Panc1 (cell line): ENCODE results near the gene BZW1. TPM values are rescaled to one million over a fixed set of nuclear protein-coding genes. Genes with fewer than 3 reads are reported as not detected.

ENCODE experiments used
- ATAC-seq: fragments of 200-7000 bp; cut with Tn5 transposase; 2 replicates; pipeline ENCODE4 v1.9.1; 2020; ENCODE audit warnings: mild to moderate bottlenecking, moderate library complexity
- BruUV-seq: library from RNA; stranded (reverse); fragments of 400-500 nt; replicated peaks from 2 replicates; lab custom pipeline; 2021; lab: Mats Ljungman, UMichigan
- CTCF ChIA-PET: fragments of 300-600 bp; sonication (Branson Sonifier 250); formaldehyde crosslinking; loops from one replicate; lab custom pipeline; 2022; ENCODE audit warnings: antibody characterized with exemption; lab: Charles Lee
- POLR2A ChIA-PET: fragments of 300-600 bp; sonication (Branson Sonifier 250); formaldehyde crosslinking; loops from one replicate; lab custom pipeline; 2022; ENCODE audit warnings: antibody characterized with exemption; lab: Charles Lee
- DNase-seq: peaks from one replicate; pipeline ENCODE4 v3.0.0-alpha.2; 2010; ENCODE audit warnings: low read depth, low spot score
- H3K27ac ChIP-seq: 2 replicates; pipeline ENCODE4 v1.5.1; 2011; ENCODE audit warnings: mild to moderate bottlenecking, low read length, inconsistent platforms
- H3K27me3 ChIP-seq: fragments of 200-500 bp; sonication (Bioruptor generic); 2 replicates; pipeline ENCODE4 v1.6.0; 2014; ENCODE audit warnings: low read length, inconsistent platforms; ENCODE audit not compliant: control insufficient read depth, insufficient read depth
- H3K36me3 ChIP-seq: fragments of 200-500 bp; sonication (Bioruptor generic); 2 replicates; pipeline ENCODE4 v1.5.1; 2014; ENCODE audit warnings: inconsistent platforms, mild to moderate bottlenecking, low read length, moderate library complexity; ENCODE audit not compliant: control insufficient read depth, insufficient read depth
- H3K4me1 ChIP-seq: 2 replicates; pipeline ENCODE4 v1.5.1; 2011; ENCODE audit warnings: inconsistent platforms, mild to moderate bottlenecking, low read length, moderate library complexity; ENCODE audit not compliant: control insufficient read depth, insufficient read depth
- H3K4me3 ChIP-seq, 2 experiments: 2 replicates each; pipeline ENCODE4 v1.5.1; 2011 to 2012; ENCODE audit warnings: low read depth in 2 of 2, low read length in 2 of 2, mild to moderate bottlenecking in 2 of 2, inconsistent platforms in 1 of 2, moderate library complexity in 1 of 2
- H3K9me3 ChIP-seq: fragments of 200-500 bp; sonication (Bioruptor generic); 2 replicates; pipeline ENCODE4 v1.5.1; 2014; ENCODE audit warnings: low read depth, mild to moderate bottlenecking, inconsistent platforms, low read length, moderate library complexity; ENCODE audit not compliant: control insufficient read depth, insufficient read depth
- POLR2AphosphoS5 ChIP-seq: IDR thresholded peaks from 2 replicates; pipeline ENCODE4 v1.6.1; 2012; ENCODE audit warnings: mild to moderate bottlenecking, low read depth, low read length, moderate library complexity
- REST ChIP-seq, 2 experiments: IDR thresholded peaks; 2 replicates each; pipeline ENCODE4 v1.6.1; 2011 to 2012; ENCODE audit warnings: low read depth in 2 of 2, control low read depth in 1 of 2, low read length in 1 of 2, mild to moderate bottlenecking in 1 of 2, moderate library complexity in 1 of 2; ENCODE audit not compliant: insufficient read depth in 1 of 2
- SIN3A ChIP-seq: IDR thresholded peaks from 2 replicates; pipeline ENCODE4 v1.6.1; 2012; ENCODE audit warnings: low read depth, mild to moderate bottlenecking, low read length, moderate library complexity, borderline replicate concordance; ENCODE audit not compliant: insufficient read depth
- TCF7L2 ChIP-seq: IDR thresholded peaks from 2 replicates; pipeline ENCODE4 v1.6.1; 2011; ENCODE audit warnings: mild to moderate bottlenecking, low read depth, low read length, inconsistent platforms
- in situ Hi-C: cut with HindIII; loops from 2 replicates; pipeline ENCODE4 v1.10.0; 2016; ENCODE audit warnings: low sequenced_read_pairs, low pct_unique_long_range_greater_than_20kb
- intact Hi-C: fragments of 100-400 bp; cut with micrococcal nuclease; formaldehyde crosslinking; loops from one replicate; pipeline ENCODE4 v1.10.0; 2022; ENCODE audit not compliant: unreplicated experiment
- total RNA-seq: library from RNA; stranded (reverse); gene quantifications from one replicate; pipeline ENCODE4 v1.2.1, GENCODE V29; 2021; ENCODE audit not compliant: unreplicated experiment
- TF ChIP-seq, protein P1 (sequence below): fragments of 450-650 bp; IDR thresholded peaks from 2 replicates; pipeline ENCODE4 v1.5.1; 2017; ENCODE audit warnings: mild to moderate bottlenecking

BZW1 gene
- total RNA-seq, 1 experiment from 2014 or later = 247 TPM

- CTCF ChIA-PET = no interaction called here
- no peak for ATAC-seq
- H3K9me3 ChIP-seq = no peaks in the 10 kb centered on the region
- in situ Hi-C loops = no loop called here
- POLR2A ChIA-PET = no interaction called here
- intact Hi-C loops = loop anchor here (2.0 kb wide), 1 partner anchor 97 kb away; no protein-coding TSS in a partner anchor
- no peak for DNase-seq
- H3K4me1 ChIP-seq = peaks cover 26% of the 10 kb centered on the region
- no peaks in the 10 kb centered on the region for H3K27me3 ChIP-seq
- H3K27ac ChIP-seq = peak overlapping the region; percentile 78; the same call in 1 of the 2 replicates
- H3K4me3 ChIP-seq = no peak overlapping the region
- peaks cover 20% of the 10 kb centered on the region for H3K36me3 ChIP-seq
- TF ChIP-seq POLR2AphosphoS5 = no peak
- TF ChIP-seq SIN3A = no peak
- TF ChIP-seq REST (IDR thresholded peaks at IDR 0.05; ENCODE audit: insufficient read depth in 1 of 2, low read depth in 2 of 2, low read length in 1 of 2) = no peak
- TF ChIP-seq, protein P1, sequence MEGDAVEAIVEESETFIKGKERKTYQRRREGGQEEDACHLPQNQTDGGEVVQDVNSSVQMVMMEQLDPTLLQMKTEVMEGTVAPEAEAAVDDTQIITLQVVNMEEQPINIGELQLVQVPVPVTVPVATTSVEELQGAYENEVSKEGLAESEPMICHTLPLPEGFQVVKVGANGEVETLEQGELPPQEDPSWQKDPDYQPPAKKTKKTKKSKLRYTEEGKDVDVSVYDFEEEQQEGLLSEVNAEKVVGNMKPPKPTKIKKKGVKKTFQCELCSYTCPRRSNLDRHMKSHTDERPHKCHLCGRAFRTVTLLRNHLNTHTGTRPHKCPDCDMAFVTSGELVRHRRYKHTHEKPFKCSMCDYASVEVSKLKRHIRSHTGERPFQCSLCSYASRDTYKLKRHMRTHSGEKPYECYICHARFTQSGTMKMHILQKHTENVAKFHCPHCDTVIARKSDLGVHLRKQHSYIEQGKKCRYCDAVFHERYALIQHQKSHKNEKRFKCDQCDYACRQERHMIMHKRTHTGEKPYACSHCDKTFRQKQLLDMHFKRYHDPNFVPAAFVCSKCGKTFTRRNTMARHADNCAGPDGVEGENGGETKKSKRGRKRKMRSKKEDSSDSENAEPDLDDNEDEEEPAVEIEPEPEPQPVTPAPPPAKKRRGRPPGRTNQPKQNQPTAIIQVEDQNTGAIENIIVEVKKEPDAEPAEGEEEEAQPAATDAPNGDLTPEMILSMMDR = no peak
- no peak for TF ChIP-seq TCF7L2
- no TSS peak for BruUV-seq
Observed at GRCh38 chr2:200809506-200810251, 2.0 kb upstream of the BZW1 start.

DNA sequence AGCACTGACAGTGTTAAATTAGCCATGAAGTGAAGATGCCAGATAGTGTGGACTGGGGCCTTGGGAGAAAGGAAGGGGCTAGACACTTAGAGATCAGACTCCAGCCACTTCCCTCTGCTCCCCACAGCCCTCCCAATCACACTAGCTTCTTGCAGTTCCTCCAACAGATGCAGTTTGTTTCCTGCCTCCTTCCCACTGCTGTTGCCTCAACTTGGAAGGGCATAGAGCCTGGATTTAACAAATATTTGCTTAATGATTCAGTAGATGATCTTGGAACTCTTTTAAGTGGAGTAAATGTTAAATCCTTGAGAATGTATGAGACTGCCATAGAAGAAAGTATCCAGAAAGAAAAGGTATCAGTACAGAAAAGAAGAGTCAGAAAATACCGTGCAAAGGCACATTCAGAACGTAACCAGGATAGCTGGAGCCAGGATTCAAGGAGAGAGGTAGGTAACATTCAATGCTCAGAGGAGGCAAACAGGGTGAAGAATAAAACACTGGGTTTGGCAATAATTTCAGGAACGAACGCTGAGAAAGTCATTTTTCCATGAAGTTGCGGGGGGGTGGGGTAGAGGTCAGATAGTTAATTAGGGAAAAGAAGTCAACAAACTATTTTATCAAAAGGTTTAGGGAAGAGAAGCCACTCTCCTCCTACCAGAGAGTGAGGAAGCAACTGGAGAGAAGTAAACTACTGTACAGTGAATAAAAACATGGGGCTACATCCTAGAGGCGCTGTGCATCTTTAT is 1.3 kb upstream of the BZW1 start:
- Histone ChIP-seq H3K27ac (peak overlapping the region; percentile 78), H3K4me3 (peak overlapping the region; percentile 66 to 69), H3K27me3 (no peaks in the 10 kb centered on the region), H3K36me3 (peaks cover 26% of the 10 kb centered on the region), H3K9me3 (no peaks in the 10 kb centered on the region), H3K4me1 (peaks cover 26% of the 10 kb centered on the region)
- BruUV-seq = TSS peak; percentile 96
- ChIA-PET CTCF (interaction anchor here (0.6 kb wide), 1 partner anchor 18 kb away, joined by 7 read pairs; no protein-coding TSS in a partner anchor), POLR2A (no interaction called here)
- no peak for TF ChIP-seq POLR2AphosphoS5
- TF ChIP-seq, protein P1 = no peak
- no peak for TF ChIP-seq SIN3A
- no peak for TF ChIP-seq TCF7L2
- TF ChIP-seq REST (IDR thresholded peaks at IDR 0.05; ENCODE audit: insufficient read depth in 1 of 2, low read depth in 2 of 2, low read length in 1 of 2) = no peak
- DNase-seq (peak; percentile 69), ATAC-seq (no peak)
- intact Hi-C loops (loop anchor here (2.0 kb wide), 1 partner anchor 98 kb away; no protein-coding TSS in a partner anchor), in situ Hi-C loops (no loop called here)
